ENCODE results near the gene SLX9.

SLX9 gene

DNA sequence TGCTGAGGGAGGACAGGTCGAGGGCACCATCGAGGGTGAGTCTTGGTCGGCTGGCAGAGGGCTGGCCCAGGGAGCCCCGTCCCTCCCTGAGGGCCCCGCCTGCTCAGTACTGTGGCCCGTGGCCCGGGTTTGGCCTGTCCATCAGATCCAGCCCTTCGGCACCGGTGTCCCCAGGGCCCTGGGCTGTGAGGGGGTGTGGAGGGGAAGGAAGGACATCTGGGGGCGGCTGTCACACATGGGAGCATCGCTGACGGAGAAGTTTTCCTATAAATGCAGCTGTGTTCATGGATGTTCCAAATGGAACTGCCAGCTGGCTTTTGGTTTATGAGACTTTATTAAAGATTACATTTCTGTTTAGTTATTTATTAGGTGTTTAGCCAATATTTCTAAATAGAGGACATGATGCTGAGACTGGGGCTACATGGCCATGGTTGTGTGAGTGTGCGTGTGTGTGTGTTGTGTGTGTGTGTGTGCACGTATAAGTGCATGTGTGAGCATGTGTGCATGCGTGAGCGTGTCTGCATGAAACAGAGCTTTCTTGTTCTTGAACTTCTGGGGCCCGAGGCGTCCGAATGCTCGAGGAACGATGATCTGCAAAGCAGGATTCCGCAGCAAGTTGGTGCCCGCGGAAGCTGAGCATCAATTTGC is 54.3 kb downstream of the SLX9 start:
- DNase-seq: no peak

DNA sequence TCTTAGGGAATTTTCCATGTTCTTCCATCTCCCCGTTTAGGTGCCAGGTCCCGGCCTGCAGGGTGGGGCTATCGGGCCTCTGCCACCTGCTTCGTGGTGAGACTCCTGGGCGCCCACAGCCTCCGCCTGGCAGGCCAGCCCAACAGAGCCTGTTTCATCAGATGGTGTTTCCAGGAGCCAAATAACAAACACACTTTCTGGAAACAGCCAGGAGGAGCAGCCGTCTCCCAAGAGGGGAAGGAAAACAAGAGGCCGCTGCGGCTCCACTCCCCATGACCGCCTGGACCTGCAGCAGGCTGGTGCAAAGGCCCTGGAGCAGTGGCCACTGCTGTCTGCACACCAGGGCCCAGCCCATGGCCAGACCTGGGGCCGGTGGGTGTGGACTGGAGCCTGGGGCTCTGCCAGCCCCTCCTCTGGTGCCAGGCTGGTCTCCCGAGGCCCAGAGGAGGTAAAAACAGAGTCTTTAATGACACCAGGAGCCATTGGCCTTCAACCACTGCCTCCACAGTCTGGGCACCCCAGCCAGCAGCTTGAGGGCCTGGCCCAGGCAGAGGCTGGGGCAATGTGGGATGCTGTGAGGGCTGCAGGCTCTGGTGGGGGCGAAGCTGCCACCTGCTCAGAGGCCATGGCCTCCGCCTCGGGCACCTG is 55.0 kb downstream of the SLX9 start:
- no peak for DNase-seq

DNA sequence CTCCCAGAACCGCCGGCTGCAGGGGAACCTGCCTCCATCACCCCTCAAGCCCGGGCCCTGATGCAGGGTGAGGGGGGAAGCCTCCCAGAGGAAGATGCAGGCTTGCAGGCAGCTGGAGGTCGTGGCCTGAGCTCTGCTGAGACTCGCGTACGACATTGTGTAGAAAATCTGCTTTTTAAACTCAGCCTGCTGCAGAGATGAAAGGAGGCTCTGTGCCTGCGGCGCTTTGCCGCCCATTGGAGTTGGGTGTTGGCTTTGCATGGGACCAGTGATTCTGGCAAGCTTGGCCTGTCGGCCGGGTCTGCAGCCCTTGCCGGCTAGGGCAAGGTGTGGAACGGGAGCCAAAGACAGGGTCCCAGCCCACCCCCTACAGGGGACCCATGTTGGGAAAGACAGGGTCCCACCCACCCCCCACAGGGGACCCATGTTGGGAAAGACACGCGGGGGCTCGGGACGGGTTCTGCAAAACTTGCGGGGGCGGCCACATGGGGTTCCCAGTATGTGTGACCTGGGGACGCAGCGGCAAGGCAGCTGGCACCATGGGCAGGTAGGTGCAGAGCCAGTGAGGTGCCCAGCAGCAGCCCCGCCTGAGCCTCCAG is 55.6 kb downstream of the SLX9 start:
- no peak for DNase-seq

DNA sequence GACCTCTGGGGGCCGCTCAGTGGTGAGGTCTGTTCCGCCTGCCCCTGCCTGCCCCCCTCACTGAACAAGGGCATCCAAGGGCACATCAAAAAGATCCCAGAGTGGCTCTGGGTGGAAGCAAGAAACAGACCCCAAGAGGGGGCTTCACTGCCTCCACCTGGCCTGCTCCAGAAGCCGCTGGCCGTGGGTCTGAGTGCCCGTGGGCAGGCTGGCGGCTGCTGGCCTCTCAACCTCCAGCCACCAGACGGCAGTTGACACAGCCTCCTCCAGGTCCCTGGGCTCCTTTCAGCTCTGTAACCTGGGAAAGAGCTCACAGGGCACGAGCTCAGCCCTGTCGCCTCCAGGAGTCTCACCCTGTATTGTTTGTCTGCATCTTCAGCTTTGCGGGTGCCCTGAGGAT is 56.3 kb downstream of the SLX9 start:
- no peak for DNase-seq

DNA sequence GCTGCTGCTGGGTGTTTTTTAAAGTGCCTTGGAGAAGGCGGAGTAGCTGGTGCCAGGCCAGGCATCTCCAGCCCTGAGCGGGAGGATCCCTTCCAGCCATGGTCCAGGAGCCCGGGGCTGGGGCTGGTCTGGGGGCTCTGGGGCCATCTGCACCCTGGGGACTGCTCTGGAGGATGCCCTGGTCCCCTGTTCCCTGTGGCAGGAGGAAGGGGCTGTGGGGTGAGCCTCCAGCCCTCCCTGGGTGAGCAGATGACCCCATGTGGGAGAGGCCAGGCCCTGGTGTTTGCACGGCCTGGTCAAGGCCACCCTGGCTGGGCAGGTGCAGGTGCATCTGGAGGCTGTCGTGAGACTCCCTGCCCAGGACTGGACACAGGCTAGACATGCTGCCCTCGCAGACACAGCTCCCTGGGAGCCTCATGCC is 56.7 kb downstream of the SLX9 start:
- no peak for DNase-seq

DNA sequence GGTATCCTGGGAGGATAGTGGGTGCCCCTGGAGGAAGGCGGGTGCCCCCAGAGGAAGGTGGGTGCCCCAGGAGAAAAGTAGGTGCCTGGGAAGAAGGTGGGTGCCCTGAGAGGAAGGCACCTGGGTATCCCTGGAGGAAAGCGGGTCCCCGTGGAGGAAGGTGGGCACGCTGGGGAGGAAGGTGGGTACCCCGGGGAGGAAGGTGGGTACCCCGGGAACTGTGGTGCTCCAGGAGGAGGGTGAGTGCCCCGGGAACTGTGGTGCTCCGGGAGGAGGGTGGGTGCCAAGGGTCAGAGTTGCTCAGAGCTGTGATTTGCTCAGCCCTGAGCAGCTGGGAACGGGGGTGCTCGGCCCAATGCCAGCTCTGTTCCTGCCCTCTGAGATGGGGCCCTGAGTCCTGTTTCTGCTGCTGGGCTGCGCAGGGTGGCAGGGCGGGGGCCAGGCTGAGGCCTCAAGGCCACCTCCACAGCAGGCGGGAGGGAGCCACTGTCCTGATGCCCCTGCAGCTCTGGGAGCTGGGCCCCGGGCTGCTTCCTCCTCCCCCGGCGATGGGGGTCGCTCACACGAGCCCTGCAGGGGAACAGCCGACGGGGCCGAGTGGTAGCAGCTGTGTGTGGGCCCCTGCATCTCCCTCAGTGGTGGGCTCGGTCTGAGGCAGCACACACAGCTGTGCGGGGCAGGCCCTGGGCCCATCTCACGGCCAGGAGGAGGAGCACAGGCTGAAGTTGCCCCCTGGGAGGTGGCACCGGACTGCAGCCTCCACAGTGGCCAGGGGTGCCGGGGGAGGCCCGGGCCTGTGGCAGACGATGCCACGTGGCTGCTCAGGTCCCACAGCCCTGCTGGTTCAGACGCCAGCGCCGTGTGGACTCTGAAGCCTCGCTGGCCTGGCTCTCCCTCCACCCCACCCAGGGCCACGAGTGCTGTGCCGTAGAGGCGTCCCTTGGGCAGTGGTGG is 57.4 kb downstream of the SLX9 start:
- no peak for DNase-seq

DNA sequence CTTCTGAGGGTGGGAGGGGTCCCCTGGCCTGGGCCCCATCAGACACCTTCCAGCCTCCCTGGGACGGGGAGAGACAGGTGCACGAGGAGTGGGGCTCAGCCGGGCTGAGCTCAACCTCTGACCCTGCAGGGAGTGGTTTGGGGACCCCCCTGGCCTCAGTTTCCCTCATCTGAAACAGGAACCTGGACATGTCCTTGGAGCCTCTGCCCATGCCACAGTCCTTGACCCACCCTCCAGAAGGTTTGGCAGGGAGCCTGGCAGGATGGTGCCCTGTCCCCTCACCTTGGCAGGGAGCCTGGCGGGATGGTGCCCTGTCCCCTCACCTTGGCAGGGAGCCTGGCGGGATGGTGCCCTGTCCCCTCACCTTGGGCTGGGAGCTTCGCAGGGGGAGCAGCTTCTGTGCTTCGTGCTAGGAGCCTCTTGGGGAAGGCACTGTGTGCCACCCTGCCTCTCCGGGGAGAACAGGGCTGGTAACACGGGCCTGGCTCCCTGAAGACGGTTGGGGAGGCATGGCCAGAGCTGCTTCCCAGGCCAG is 58.3 kb downstream of the SLX9 start:
- no peak for DNase-seq

DNA sequence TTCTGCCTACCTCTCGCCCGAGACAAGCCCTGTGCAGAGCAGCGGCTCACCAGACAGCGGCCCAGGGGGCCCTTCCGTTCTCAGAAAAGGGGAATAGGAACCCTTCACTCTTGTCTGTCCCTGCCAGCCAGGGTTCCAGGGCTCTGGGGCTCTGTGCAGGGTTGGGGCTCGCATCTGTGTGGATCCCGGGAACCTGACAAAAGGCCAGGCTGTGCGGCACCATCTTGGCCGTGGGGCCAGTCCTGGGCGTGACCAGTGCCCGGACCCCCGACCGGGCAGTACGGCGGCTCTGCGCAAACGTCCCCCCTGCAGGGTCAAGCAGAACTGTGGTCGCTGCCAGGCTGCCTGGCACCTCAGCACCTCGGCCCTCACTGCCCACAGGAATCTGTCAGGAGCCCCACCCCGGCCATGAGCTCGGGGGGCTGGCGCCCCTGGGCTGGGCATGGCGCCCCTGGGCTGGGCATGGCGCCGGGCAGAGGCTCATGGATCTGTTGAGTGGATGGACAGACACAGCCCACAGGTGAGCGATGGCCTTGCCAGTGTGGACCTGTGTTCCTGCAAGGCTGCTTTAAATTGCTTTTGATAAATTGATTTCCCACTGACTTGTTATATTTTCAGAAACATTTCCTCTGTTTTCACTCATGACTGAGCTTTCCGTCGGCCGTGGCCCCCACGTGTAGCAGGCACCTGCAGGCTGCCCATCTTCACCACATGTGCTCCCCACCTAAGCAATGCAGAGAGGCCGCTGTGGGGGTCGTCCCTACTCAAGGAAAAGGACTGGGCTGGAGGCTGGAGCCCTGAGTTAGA is 59.0 kb downstream of the SLX9 start:
- no peak for DNase-seq

DNA sequence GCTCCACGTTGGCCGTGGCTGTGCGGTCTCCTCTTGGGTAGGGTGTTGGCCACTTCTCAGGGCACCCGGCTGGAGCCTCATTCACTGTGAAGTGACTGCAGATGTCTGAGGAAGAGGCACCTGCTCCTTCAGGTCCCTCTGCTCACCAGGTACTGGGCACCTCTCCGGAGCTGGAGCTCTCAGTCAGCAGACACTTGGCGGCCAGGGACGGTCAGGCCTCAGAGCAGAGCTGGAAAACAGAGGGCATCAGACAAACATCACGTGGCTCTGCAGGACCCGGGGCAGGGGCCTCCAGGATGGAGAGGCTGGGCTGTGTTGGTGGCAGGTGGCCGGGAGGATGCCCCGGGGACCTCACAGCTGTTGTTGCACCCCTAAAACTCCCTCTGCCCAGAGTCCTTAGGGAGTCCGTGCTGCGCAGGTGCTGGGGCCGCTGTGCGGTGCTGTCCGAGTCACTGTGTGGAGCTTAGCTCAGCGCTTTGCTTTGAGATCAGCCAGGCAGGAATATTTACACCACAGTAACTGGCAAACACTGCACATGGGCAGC is 59.7 kb downstream of the SLX9 start:
- no peak for DNase-seq

DNA sequence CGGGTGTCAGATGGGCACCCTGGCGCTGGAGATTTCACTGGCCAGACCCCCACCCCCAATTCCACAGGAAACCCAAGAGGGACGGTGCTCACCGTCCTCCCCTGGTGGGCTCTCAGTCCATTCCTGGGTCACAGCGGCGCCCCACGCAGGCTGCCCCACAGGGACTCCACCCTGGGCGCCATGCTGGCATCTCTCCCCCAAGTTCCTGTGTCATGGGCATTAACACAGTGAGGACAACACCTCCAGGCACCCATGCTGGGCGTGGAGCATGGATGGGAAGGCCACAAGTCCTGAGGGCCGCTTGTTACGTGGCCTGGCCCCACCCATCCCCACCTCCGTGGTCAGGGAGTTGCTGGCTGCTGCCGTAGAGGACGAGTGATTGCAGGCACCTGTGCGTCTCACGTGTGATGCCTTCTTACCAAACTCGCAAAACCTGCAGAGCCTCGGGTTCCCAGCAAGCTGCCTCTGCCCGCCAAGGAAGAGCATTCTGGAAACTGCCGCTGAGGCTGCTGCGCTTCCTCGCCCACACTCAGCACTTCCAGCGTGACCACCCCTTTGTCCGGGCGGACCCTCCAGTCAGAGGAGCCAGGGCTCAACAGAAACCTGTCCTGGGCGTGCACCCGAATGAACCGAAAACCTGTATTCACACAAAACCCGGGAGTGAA is 60.3 kb downstream of the SLX9 start:
- no peak for DNase-seq

DNA sequence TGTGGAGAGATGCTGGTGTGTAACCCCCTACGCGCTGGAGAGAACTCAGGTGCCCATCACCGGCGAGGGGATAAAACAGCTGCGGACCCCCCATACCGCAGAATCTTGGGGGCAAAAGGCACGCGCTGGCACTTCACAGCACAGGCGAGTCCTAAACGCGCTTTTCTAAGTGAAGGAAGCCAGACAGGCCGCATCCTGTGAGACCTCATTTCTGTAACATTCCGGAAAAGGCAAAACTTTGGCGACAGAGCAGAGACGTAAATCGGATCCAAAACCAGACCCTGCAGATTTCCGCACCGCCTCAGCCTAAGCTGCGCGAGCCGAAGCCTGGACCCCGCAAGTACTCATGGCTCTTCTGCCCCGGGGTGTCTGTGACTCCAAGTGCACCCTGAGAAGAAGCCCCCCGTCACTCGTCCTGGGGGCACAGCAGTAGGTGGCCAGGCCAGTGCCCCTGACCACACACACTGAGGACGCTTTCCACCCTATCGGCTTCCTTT is 60.9 kb downstream of the SLX9 start:
- no peak for DNase-seq

DNA sequence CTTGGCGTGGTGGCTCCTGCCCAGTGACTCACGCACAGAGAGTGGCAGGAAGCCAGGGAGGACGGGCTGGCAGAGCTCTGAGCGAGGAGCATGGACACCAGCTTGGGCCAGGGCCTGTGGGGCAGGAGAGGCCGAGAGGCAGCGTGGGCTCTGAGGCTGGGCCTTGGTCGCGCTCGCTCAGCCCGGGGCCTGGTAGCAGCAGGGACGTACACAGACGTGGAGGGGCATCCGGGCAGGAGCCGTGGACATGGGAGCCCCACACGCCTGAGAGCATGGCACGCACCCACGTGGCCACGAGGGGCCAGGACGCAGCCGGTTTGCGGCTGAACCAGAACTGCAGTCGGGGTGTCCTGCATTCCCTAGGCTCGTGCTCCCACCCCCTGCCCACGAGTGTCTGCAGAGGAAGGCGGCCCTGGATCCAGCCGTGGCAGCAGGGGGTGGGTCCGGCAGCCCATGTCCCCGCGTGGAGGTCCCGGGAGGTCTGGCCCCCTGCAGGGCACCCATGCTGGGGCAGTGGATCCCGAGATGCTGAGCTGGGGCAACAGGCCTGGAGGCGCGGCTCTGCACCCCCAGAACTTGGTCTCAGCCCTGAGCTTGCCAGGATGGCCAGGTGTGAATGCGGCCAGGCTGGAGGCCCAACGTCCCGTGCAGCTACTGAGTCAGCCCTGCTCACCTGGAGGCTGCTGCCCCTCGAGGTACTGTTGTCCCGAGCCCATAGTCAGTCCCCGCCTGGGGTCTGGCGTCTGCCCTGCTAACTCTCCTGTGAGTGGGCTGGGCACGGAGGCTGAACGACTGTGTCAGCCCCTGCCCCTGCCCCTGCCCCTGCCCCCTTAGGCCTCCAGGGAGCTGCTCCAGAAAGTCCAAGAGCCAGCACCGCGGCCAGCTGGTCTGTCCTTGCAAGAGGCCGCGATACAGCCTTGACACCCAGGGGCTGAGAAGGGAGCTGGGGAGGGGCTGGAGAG is 61.6 kb downstream of the SLX9 start:
- no peak for DNase-seq

DNA sequence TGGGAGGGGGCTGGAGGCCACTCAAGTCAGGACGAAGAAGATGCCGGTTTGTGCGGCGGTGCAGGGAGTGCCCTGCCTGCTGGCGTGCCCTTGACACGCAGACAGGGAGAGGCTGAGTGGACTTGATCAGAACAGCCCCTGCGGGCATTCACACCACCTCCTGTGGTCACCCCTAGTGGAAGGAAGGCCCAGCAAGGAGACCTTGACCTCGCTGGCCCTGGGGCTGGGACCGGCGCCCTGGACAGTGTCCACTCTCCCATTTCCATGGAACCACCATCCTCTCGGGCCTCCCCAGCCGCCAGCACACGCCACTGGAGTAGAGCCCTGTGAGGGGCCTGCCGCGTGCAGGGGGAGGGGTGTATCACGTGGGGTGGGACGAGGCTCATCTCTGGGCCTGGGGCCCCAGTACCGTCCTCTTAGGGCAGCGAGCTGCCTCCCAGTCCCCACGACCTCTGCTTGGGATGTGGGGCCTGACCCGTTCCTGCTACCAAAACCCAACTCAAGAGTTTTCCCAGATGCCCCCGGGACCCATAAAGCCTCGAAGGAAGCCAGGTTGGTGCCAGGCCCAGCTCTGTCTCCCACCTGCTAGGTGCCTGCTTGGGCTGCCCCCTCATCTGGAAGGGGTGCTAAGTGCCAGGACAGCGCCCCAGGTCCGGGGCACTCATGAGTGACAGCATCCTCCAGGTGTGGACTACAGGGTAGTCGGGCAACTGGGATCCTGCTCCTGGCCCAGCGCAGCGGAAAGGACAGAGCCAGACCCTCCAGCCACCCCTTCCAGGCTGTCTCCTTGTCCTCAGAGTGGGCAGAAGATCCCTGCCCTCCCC is 62.8 kb downstream of the SLX9 start:
- DNase-seq: no peak

DNA sequence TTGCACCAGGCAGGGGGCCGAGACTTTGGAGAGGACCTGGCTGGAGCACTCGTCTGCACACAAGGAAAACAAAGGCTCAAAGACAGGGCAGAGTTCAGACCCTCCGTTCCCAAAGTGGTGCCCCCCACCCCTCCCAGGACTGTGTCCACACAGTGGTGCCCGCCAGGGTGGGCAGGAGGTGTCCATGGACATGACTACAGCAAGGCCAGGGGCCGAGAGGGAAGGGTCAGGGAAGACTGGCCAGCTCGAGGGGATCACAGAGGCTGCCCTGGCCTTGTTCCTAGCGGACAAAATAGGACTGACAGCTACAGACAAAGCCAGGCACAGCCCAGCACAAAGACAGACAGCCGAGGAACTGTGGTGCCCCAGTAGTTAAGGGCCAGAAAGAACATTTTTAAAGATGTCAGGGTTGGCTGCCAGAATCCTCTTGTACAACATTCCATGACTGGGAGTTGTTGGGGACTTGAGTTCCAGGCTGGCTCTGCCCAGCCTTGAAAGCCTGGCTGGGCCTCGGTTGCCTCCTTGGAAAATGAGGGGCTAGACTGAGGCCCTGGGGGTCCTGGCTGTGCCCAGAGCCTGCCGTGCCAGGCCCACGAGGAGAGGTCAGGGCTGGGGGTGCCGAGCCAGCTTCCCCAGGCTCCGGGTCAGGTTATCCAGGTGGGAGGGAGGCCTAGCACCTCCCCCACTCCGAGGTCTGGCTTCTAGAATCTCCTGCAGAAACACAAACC is 63.7 kb downstream of the SLX9 start:
- no peak for DNase-seq

DNA sequence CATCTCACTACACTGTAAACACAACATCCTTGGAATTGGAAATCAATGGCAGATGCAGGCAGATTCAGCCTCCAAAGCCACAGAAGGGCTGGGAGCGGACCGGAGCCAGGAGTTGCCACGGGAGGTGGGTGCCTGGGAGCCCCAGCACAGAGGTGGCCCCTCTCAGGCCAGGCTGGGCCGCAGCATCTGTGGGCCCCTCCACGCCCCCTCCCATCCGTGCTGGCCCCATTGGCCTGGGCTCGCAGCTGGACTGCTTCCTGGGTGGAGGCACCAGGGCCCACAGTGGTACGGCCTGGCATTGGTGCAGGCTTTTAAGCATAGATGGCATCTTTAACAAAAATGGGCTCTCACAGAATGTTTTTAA is 64.2 kb downstream of the SLX9 start:
- no peak for DNase-seq

DNA sequence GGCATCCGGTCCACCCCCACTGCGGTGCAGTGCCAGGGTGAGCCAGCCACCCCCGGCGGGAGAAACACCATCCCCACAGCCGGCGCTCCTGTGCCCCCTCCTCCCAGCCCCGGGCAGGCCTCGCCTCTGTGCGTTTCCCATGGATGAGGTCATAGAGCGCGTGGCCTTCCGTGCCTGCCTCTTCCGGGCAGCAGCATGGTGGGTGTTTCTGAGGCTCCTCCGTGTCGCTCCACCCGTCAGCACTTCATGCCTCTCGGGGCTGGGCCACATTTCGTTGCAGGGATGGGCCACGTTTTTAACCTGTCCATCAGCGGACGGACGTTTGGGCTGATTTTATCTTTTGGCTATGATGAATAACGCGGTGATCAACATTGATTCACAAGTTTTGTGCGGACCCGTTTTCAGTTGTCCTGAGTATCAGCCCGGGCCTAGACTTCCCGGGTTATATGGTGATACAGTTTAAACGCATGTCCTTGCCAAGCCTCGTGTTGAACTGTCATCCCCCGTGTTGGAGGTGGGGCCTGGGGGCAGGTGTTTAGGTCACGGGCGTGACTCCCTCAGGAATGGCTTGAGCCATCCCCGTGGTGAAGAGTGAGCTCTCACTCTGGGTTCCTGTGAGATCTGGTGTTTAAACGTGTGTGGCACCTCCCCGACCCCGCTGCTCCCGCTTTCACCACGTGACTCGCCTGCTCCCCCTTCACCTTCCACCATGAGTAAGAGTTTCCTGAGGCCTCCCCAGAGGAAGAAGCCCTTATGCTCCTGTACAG is 64.8 kb downstream of the SLX9 start:
- no peak for DNase-seq

DNA sequence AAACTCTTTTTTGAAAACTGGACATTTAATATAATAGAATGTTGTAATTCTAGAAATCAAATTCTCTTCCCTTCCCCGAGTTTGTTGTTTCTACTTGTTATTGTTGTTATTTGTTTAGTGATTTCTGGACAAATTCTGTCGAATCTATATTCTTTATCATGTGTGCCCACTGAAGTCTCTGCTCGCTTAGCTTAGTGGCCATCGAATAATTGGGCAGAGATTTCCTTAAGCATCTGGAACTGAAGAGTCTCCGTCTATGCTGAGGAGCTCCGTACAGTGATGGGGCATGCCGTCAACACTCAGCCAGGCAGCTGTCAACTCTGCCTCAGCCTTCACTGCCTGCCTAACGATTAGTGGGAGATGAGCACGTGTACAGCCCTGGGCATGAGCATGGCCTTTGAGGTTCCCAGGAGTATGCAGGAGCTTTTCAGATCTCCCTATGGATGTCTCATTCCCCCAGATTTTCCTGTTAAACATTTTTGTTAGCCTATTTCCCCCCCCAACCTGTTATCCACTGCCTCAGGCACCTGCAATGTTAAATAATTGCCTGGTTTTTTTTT is 66.8 kb downstream of the SLX9 start:
- DNase-seq: no peak
